ENCODE results near the gene FAM3D.

DNA sequence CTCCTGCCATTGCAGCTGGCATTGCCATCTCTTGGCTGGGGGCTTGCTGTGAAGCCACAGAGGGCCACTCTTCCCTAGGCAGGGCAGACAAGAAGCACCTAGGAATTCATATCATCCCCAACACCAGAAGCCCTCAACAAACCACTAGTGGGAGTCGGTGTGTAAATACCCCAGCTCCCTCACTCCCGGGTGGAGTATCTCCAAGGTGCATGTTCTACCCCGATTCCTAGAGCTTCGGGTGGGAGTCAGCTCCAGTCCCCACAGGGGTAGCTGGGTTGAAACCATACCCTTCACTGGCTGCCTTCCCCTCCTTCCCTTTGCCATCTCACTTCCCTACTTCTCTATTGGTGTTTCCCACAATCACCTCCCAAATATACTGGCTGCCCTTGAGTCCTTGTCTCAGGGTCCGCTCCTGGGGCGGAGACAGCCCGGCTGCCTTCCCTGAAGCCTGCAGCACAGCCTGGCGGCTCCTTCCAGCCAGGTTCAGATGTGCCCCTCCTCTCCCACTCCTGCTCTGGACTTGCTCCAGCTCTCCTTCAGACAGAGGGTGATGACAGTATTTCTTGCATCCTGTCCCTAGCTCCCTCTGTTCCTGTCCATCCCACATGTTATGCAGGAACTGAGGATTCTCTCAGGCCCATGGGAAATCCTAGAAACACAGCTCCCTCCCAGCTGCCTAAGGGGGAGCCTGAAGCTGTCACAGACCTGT is 33.3 kb downstream of the FAM3D start:
- TF ChIP-seq EZH2 (IDR thresholded peaks at IDR 0.05) (no peak), POLR2AphosphoS5 (IDR thresholded peaks at IDR 0.05; ENCODE audit: borderline replicate concordance, low read depth, low read length) (no peak), FOXP2 (optimal IDR thresholded peaks at IDR 0.05; ENCODE audit: control extremely low read depth, extremely low read length, insufficient read depth) (no peak)

Data from SK-N-MC (cell line).